GM21576 (cell line): ENCODE data around the gene ARID3C.
"Not testable (repeated sequence)": the region's sequence is repeated elsewhere in the genome, so short reads cannot be mapped to it uniquely, and the experiment has no call there.

Source experiments
- ATAC-seq: cut with Tn5 transposase; IDR thresholded peaks from one replicate; pipeline ENCODE4 v1.9.1; 2021; ENCODE audit warnings: mild to moderate bottlenecking, moderate library complexity; ENCODE audit not compliant: unreplicated experiment

ARID3C gene

GRCh38 chr9:34653151-34654072 lies 24.5 kb upstream of the ARID3C start:
- ATAC-seq, result no peak

GRCh38 chr9:34652602-34653000 lies 23.7 kb upstream of the ARID3C start:
- no peak for ATAC-seq

GRCh38 chr9:34651876-34652601 lies 23.2 kb upstream of the ARID3C start, which contains the start of gene IL11RA:
Gene IL11RA, plus strand, starts transcription at chr9:34652185. Its CDS starts 3,033 bp downstream, at chr9:34655218.
- ATAC-seq, result no peak

GRCh38 chr9:34651321-34651720 lies 22.5 kb upstream of the ARID3C start:
- no peak for ATAC-seq

GRCh38 chr9:34650816-34651215 lies 21.9 kb upstream of the ARID3C start:
- ATAC-seq, result no peak

GRCh38 chr9:34648673-34649072 lies 19.8 kb upstream of the ARID3C start:
- ATAC-seq, result no peak

- ATAC-seq, result no peak
Measured at GRCh38 chr9:34647651-34648050, 18.8 kb upstream of the ARID3C start.

- ATAC-seq, result no peak
Measured at GRCh38 chr9:34647084-34647403, 18.2 kb upstream of the ARID3C start.

GRCh38 chr9:34646211-34647083 lies 17.6 kb upstream of the ARID3C start, which contains the start of gene GALT:
Gene GALT, plus strand, starts transcription at chr9:34646675. Its CDS starts 30 bp downstream, at chr9:34646705.
- ATAC-seq, result peak; percentile 87

- no peak for ATAC-seq
Measured at GRCh38 chr9:34644766-34645314, 16.0 kb upstream of the ARID3C start.

- ATAC-seq, result no peak
Measured at GRCh38 chr9:34642679-34643078, 13.8 kb upstream of the ARID3C start.

GRCh38 chr9:34639322-34639721 lies 10.5 kb upstream of the ARID3C start:
- ATAC-seq, result not testable (repeated sequence)

- ATAC-seq, result no peak
Measured at GRCh38 chr9:34638138-34638445, 9.2 kb upstream of the ARID3C start.

- peak; percentile 87 for ATAC-seq
Measured at GRCh38 chr9:34637356-34638137, 8.7 kb upstream of the ARID3C start, which contains the start of gene SIGMAR1. Gene SIGMAR1, minus strand, starts transcription at chr9:34637787. Its CDS starts 90 bp downstream, at chr9:34637697.

GRCh38 chr9:34636791-34637355 lies 8.0 kb upstream of the ARID3C start:
- ATAC-seq, result no peak

- no peak for ATAC-seq
Measured at GRCh38 chr9:34635556-34635955, 6.7 kb upstream of the ARID3C start.

- ATAC-seq, result no peak
Measured at GRCh38 chr9:34634551-34635248, 5.8 kb upstream of the ARID3C start.

GRCh38 chr9:34633851-34634550 lies 5.1 kb upstream of the ARID3C start:
- no peak for ATAC-seq
